ENCODE data around the gene KIR3DL3.
A peak's percentile ranks its signal among the peaks of the same experiment; 100 is the strongest.
"Not testable (repeated sequence)": the region's sequence is repeated elsewhere in the genome, so short reads cannot be mapped to it uniquely, and the experiment has no call there.

KIR3DL3 gene

DNA sequence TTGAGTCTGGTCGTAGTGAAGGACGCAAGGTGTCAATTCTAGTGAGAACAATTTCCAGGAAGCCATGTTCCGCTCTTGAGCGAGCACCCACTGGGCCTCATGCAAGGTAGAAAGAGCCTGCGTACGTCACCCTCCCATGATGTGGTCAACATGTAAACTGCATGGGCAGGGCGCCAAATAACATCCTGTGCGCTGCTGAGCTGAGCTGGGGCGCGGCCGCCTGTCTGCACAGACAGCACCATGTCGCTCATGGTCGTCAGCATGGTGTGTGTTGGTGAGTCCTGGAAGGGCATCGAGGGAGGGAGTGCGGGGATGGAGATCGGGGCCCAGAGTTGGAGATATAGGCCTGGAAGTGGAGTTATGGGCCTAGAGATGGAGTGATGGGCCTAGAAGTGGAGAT, 14.1 kb downstream of the KIR3DL3 start, which contains the start of gene KIR2DL3:
TSS of gene KIR2DL3 (plus strand) at position 208 of the 400 bp plus-strand sequence. CDS start at position 241, 33 bp downstream.
- not testable (repeated sequence) for DNase-seq

GRCh38 chr19:54738715-54739114, 14.5 kb downstream of the KIR3DL3 start:
- no peak for DNase-seq

GRCh38 chr19:54739587-54740497, 15.6 kb downstream of the KIR3DL3 start:
- DNase-seq: no peak

DNA sequence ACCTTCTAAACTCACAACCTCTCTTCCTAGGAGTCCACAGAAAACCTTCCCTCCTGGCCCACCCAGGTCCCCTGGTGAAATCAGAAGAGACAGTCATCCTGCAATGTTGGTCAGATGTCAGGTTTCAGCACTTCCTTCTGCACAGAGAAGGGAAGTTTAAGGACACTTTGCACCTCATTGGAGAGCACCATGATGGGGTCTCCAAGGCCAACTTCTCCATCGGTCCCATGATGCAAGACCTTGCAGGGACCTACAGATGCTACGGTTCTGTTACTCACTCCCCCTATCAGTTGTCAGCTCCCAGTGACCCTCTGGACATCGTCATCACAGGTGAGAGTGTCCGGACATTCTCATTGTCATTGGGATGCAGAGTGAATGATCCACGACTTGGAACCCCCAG, 17.7 kb downstream of the KIR3DL3 start:
- DNase-seq: not testable (repeated sequence)

- DNase-seq: not testable (repeated sequence)
Measured at GRCh38 chr19:54744080-54744479, 19.8 kb downstream of the KIR3DL3 start.

DNA sequence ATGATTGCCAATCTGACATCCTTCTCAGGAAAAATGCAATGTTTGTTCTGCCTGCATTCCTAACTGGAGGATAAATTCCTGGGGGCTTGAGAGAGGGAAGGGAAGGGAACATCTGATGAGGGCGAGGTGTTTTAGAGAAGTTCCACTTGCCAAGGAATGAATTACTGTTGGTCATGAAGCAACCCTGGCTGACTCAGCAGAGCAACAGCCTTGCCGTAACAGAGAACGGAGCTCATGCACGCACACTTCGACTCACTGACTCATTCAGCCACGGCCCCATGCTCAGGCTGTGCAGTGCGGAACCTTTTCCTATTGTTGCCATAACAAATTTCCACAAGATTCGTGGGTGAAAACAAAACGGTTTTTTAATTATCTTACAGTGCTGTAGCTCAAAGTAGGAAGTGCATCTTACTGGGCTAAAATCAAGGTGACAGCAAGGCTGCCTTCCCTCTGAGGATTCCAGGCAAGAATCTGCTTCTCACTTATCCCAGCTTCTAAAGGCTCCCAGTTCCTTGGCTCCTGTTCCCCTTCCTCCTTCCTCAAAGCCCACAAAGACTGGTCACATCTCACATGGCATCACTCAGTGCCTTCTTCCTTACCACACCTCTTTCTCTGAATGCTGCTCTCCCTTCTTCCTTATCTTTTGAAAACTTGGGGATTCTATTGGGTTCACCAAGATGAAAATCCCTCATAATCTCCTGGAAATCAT, 23.5 kb downstream of the KIR3DL3 start:
- DNase-seq: not testable (repeated sequence)

DNA sequence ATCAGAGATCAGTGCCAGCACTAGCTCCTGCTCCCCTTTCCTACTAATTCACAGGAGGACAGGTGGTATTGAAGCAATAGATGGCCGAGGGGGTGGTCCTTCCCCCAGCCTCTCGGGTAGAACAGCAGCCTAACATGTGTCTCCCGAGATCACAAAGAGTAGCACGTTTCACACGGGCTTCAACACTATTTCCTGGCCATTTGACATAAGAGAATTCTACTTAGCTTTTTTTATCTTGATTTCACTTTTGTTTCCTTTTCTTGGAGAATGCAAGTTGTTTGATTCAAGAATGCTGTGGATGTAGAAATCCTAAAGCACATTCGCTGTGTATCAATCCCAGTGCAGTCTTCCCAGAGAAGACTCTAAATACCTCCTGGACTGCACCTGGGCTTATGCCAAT, 26.0 kb downstream of the KIR3DL3 start:
- not testable (repeated sequence) for DNase-seq

DNA sequence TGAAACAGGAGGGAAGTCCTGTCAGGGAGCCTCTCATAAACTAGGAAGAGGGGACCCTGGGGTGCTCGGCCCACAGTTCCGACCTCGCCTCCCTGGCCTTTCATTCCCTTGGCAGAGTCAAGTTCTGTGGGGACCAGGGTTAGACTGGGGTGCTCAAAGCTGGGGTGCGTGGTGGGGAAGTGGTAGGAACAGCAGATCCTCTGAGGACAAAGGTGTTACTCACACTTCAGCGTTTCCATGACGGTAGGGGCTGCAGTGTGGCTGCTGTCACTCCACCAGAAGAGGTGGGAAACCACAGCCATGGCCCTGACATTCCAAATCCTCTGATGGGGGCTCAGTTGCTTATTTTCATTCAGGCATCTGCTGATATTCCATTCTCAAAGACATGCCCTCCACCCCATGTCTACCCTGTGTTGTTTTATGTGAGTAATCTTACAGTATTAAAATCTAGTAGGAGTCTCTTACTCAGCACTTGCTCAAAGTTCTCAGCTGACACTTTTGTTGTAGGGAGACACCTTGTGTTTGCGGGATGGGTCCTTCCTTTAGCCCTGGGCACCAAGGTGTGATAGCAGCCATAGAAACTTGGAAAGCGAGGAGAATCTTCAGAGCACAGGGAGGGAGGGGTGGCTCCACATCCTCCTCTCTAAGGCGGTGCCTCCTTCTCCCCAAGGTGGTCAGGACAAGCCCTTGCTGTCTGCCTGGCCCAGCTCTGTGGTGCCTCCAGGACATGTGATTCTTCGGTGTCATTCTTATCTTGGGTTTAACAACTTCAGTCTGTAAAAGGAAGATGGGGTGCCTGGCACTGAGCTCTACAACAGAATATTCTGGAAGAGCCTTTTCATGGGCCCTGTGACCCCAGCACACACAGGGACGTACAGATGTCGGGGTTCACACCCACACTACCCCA, 32.2 kb downstream of the KIR3DL3 start:
- DNase-seq: not testable (repeated sequence)

DNA sequence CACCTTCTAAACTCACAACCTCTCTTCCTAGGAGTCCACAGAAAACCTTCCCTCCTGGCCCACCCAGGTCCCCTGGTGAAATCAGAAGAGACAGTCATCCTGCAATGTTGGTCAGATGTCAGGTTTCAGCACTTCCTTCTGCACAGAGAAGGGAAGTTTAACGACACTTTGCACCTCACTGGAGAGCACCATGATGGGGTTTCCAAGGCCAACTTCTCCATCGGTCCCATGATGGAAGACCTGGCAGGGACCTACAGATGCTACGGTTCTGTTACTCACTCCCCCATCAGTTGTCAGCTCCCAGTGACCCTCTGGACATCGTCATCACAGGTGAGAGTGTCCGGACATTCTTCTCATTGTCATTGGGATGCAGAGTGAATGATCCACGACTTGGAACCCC, 34.3 kb downstream of the KIR3DL3 start:
- not testable (repeated sequence) for DNase-seq

DNA sequence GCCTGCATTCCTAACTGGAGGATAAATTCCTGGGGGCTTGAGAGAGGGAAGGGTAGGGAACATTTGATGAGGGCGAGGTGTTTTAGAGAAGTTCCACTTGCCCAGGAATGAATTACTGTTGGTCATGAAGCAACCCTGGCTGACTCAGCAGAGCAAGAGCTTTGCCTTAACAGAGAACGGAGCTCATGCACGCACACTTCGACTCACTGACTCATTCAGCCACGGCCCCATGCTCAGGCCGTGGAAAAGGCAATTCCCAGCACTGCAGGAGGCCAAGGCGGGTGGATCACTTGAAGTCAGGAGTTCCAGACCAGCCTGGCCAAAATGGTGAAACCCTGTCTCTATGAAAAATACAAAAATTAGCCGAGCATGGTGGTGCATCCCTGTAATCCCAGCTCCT, 40.0 kb downstream of the KIR3DL3 start:
- DNase-seq: not testable (repeated sequence)

DNA sequence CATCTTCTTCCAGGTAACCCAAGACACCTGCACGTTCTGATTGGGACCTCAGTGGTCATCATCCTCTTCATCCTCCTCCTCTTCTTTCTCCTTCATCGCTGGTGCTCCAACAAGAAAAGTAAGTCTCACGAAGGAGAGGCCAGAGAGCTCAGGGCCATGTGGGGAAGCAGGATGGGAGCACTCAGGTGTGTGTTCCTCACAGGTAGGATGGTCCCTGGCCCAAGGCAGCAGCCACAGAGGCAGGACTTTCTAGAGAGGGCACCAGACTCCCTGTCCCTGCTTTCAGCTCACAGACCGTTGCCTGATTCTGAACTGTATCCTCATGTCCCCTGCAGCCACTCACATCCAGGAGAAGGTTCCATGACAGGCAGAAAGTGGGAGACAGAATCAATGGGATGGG, 42.2 kb downstream of the KIR3DL3 start:
- not testable (repeated sequence) for DNase-seq

GRCh38 chr19:54769646-54770045, 45.4 kb downstream of the KIR3DL3 start, which contains the start of gene KIR2DL1:
KIR2DL1 (plus strand) TSS chr19:54769793; CDS start chr19:54769851, 58 bp downstream.
- not testable (repeated sequence) for DNase-seq

DNA sequence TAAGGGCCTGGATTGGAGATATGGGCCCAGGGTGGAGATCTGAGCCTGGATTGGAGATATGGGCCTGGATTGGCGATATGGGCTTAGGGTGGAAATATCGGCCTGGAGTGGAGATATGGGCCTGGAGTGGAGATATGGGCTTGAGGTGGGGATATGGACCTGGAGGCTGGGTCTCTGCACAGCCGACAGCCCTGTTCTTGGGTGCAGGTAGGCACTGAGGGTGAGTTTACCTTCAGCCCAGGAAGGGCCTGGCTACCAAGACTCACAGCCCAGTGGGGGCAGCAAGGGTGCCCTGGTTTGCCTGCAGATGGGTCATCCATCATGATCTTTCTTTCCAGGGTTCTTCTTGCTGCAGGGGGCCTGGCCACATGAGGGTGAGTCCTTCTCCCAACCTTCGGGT, 46.3 kb downstream of the KIR3DL3 start:
- DNase-seq: peak; percentile 17

DNA sequence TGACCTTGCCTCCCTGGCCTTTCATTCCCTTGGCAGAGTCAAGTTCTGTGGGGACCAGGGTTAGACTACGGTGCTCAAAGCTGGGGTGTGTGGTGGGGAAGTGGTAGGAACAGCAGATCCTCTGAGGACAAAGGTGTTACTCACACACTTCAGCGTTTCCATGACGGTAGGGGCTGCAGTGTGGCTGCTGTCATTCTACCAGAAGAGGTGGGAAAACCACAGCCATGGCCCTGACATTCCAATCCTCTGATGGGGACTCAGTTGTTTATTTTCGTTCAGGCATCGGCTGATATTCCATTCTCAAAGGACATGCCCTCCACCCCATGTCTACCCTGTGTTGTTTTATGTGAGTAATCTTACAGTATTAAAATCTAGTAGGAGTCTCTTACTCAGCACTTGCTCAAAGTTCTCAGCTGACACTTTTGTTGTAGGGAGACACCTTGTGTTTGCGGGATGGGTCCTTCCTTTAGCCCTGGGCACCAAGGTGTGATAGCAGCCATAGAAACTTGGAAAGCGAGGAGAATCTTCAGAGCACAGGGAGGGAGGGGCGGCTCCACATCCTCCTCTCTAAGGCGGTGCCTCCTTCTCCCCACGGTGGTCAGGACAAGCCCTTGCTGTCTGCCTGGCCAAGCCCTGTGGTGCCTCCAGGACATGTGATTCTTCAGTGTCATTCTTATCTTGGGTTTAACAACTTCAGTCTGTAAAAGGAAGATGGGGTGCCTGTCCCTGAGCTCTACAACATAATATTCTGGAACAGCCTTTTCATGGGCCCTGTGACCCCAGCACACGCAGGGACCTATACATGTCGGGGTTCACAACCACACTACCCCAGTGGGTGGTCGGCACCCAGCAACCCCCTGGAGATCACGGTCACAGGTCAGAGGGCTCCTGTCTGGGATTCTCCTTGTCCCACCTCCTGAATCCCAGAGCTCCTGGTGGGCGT, 47.0 kb downstream of the KIR3DL3 start:
- peak; percentile 38 for DNase-seq

GRCh38 chr19:54772666-54773065, 48.4 kb downstream of the KIR3DL3 start:
- DNase-seq: not testable (repeated sequence)

GRCh38 chr19:54775095-54775815, 51.0 kb downstream of the KIR3DL3 start:
- DNase-seq: peak; percentile 42

GRCh38 chr19:54775830-54776229, 51.6 kb downstream of the KIR3DL3 start:
- DNase-seq: not testable (repeated sequence)

GRCh38 chr19:54777851-54778250, 53.6 kb downstream of the KIR3DL3 start:
- DNase-seq: not testable (repeated sequence)

DNA sequence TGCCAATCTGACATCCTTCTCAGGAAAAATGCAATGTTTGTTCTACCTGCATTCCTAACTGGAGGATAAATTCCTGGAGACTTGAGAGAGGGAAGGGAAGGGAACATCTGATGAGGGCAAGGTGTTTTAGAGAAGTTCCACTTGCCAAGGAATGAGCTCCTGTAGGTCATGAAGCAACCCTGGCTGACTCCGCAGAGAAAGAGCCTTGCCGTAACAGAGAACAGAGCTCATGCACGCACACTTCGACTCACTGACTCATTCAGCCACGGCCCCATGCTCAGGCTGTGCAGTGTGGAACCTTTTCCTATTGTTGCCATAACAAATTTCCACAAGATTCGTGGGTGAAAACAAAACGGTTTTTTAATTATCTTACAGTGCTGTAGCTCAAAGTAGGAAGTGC, 54.7 kb downstream of the KIR3DL3 start:
- DNase-seq: not testable (repeated sequence)

GRCh38 chr19:54782916-54783315, 58.7 kb downstream of the KIR3DL3 start:
- DNase-seq: not testable (repeated sequence)

Data from activated CD8-positive, alpha-beta memory T cell treated with anti-CD3 and anti-CD28 coated beads for 24 hours (primary cell).